Natural killer cell (primary cell): ENCODE data around the gene PKD2L1. TPM values are rescaled to one million over a fixed set of nuclear protein-coding genes. Genes with fewer than 3 reads are reported as not detected.
"Not testable (repeated sequence)": the region's sequence is repeated elsewhere in the genome, so short reads cannot be mapped to it uniquely, and the experiment has no call there.

Experiments
- ATAC-seq, 3 donors: fragments of 150-1000 bp in 2 of 3; fragments of 200-7000 bp in 1 of 3; cut with Tn5 transposase; 1 replicate in 1 of 3; 2 replicates in 2 of 3; pipeline ENCODE4 v1.10.0; 2021; ENCODE audit warnings: mild to moderate bottlenecking in 2 of 3, moderate library complexity in 2 of 3
- DNase-seq, 2 donors: peaks; one replicate each; pipeline versions ENCODE4 v3.0.0 to v3.0.0-alpha.2; 2013 to 2021; ENCODE audit warnings: mixed read lengths in 1 of 2
- H3K27ac ChIP-seq: one replicate; pipeline ENCODE4 v1.5.1; 2013; ENCODE audit warnings: mild to moderate bottlenecking, low read length
- H3K27me3 ChIP-seq: one replicate; pipeline ENCODE4 v1.6.1; 2013; ENCODE audit warnings: low read length; ENCODE audit not compliant: control insufficient read depth, insufficient read depth
- H3K36me3 ChIP-seq: one replicate; pipeline ENCODE4 v1.6.1; 2013; ENCODE audit warnings: low read length; ENCODE audit not compliant: control insufficient read depth, insufficient read depth
- H3K4me1 ChIP-seq: one replicate; pipeline ENCODE4 v1.6.1; 2013; ENCODE audit warnings: low read length; ENCODE audit not compliant: control insufficient read depth, insufficient read depth
- H3K4me3 ChIP-seq: one replicate; pipeline ENCODE4 v1.5.1; 2013; ENCODE audit warnings: low read length
- H3K9me3 ChIP-seq: one replicate; pipeline ENCODE4 v1.6.1; 2013; ENCODE audit warnings: low read length; ENCODE audit not compliant: control insufficient read depth, insufficient read depth
- H3K27ac Mint-ChIP-seq, 2 donors: one replicate each; pipeline ENCODE4 v1.8.0; 2022; ENCODE audit warnings: mild to moderate bottlenecking in 2 of 2, mixed read lengths in 2 of 2, moderate library complexity in 1 of 2
- H3K27me3 Mint-ChIP-seq, 2 donors: one replicate each; pipeline ENCODE4 v1.8.0; 2022; ENCODE audit warnings: low read depth in 2 of 2, mixed read lengths in 2 of 2
- H3K36me3 Mint-ChIP-seq: one replicate; pipeline ENCODE4 v1.8.0; 2022; ENCODE audit warnings: mixed read lengths
- H3K4me1 Mint-ChIP-seq, 2 donors: one replicate each; pipeline ENCODE4 v1.8.0; 2022; ENCODE audit warnings: mixed read lengths in 2 of 2
- H3K4me3 Mint-ChIP-seq: one replicate; pipeline ENCODE4 v1.8.0; 2022; ENCODE audit warnings: mild to moderate bottlenecking, moderate library complexity, mixed read lengths
- H3K9me3 Mint-ChIP-seq, 2 donors: one replicate each; pipeline ENCODE4 v1.8.0; 2022; ENCODE audit warnings: mixed read lengths in 2 of 2
- CTCF ChIP-seq: fragments of 200-600 bp; IDR thresholded peaks from one replicate; pipeline ENCODE4 v1.8.0; 2022; ENCODE audit warnings: antibody characterized with exemption
- whole genome bisulfite sequencing: methylation state at CpG from one replicate; pipeline ENCODE4 v1.1.7; 2013; ENCODE audit warnings: missing lambda C conversion rate; ENCODE audit not compliant: insufficient coverage; 5-methylcytosine and 5-hydroxymethylcytosine counted together
- intact Hi-C: fragments of 100-400 bp; cut with micrococcal nuclease; formaldehyde crosslinking; loops from one replicate; pipeline ENCODE4 v1.14.2; 2022
- total RNA-seq, 4 donors: library from RNA; stranded (reverse); fragments of 120-200 nt in 1 of 4; gene quantifications; one replicate each; pipeline versions ENCODE4 v1.2.3 to v1.2.4, GENCODE V29; 2013 to 2022

The PKD2L1 gene
- total RNA-seq, 3 donors from 2014 or later (not counting 1 experiment from before 2014, with no cell fraction given) = not detected

GRCh38 chr10:100286051-100287033 lies 43.7 kb downstream of the PKD2L1 start, which contains the start of gene BLOC1S2:
TSS of gene BLOC1S2 (minus strand) at chr10:100286680. CDS start at chr10:100286659, 21 bp downstream.
- H3K9me3 ChIP-seq = no peaks in the 10 kb centered on the region
- H3K27ac ChIP-seq = peak within 1 kb of the TSS; percentile 88
- H3K27me3 ChIP-seq = no peaks in the 10 kb centered on the region
- peak within 1 kb of the TSS; percentile 95 for H3K4me3 ChIP-seq
- under 1% methylated on average over 63 of the region's 63 CpGs for WGBS
- DNase-seq (peak; percentile 87 to 91), ATAC-seq (peak; percentile 89 to 95 (median 94))
- peaks cover 10% of the 10 kb centered on the region for H3K36me3 ChIP-seq
- no peak for TF ChIP-seq CTCF
- Mint-ChIP-seq H3K4me3 (peak within 1 kb of the TSS; percentile 97), H3K36me3 (no peaks in the 10 kb centered on the region), H3K9me3 (no peaks in the 10 kb centered on the region), H3K4me1 (peaks cover 17 to 28% of the 10 kb centered on the region in 2 donors), H3K27ac (peak within 1 kb of the TSS; percentile 91 to 98), H3K27me3 (no peaks in the 10 kb centered on the region)
- peaks cover 33% of the 10 kb centered on the region for H3K4me1 ChIP-seq
- intact Hi-C loops = no loop called here

DNA sequence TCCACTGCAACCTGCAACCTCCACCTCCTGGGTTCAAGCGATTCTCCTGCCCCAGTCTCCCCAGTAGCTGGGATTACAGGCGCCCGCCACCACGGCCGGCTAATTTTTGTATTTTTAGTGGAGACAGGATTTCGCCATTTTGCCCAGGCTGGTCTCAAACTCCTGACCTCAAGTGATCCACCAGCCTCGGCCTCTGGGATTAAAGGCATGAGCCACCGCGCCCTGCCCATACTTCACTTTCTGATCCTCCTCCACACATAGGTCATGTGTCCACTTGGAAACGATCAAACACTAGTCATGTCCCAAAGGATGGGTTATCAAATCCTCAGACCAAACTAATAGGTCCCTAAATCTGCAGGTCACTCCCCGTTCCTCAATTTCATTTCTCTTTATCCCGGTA lies 44.7 kb downstream of the PKD2L1 start:
- not testable (repeated sequence) for H3K9me3 ChIP-seq

GRCh38 chr10:100282907-100283306 lies 47.1 kb downstream of the PKD2L1 start:
- H3K36me3 Mint-ChIP-seq = no peaks in the 10 kb centered on the region
- Histone ChIP-seq H3K4me3 (no peak overlapping the region), H3K4me1 (peaks cover 29% of the 10 kb centered on the region), H3K36me3 (peaks cover 34% of the 10 kb centered on the region), H3K27ac (no peak overlapping the region), H3K27me3 (no peaks in the 10 kb centered on the region), H3K9me3 (no peaks in the 10 kb centered on the region)
- intact Hi-C loops = no loop called here
- no peak for TF ChIP-seq CTCF
- no peak overlapping the region for H3K4me3 Mint-ChIP-seq
- ATAC-seq (no peak), DNase-seq (no peak)
- 95% methylated on average over 3 of the region's 3 CpGs for WGBS
- peaks cover 17 to 28% of the 10 kb centered on the region in 2 donors for H3K4me1 Mint-ChIP-seq
- no peaks in the 10 kb centered on the region for H3K9me3 Mint-ChIP-seq
- no peaks in the 10 kb centered on the region for H3K27me3 Mint-ChIP-seq
- no peak overlapping the region for H3K27ac Mint-ChIP-seq

More for the DNA sequence above, 44.7 kb downstream of the PKD2L1 start:
- H3K4me3 Mint-ChIP-seq = peak overlapping the region; percentile 97
- H3K4me1 ChIP-seq = peaks cover 30% of the 10 kb centered on the region
- ATAC-seq, H3K36me3 Mint-ChIP-seq, H3K9me3 Mint-ChIP-seq, DNase-seq, intact Hi-C loops, H3K27me3 ChIP-seq, H3K27ac ChIP-seq, H3K27me3 Mint-ChIP-seq: not testable (repeated sequence)
- WGBS = 90% methylated on average over 11 of the region's 12 CpGs
- peak overlapping the region; percentile 95 for H3K4me3 ChIP-seq
- peaks cover 17 to 28% of the 10 kb centered on the region in 2 donors for H3K4me1 Mint-ChIP-seq
- peaks cover 18% of the 10 kb centered on the region for H3K36me3 ChIP-seq
- peak overlapping the region; percentile 91 to 98 for H3K27ac Mint-ChIP-seq

DNA sequence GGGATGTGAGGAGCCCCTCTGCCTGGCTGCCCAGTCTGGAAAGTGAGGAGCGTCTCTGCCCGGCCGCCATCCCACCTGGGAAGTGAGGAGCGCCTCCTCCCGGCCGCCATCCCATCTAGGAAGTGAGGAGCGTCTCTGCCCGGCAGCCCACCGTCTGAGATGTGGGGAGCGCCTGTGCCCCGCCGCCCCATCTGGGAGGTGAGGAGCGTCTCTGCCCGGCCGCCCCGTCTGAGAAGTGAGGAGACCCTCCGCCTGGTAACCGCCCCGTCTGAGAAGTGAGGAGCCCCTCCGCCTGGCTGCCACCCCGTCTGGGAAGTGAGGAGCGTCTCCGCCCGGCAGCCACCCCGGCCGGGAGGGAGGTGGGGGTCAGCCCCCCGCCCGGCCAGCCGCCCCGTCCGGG lies 53.1 kb downstream of the PKD2L1 start:
- H3K27me3 ChIP-seq, ATAC-seq, H3K36me3 Mint-ChIP-seq, H3K27ac ChIP-seq, H3K4me1 Mint-ChIP-seq, H3K4me3 ChIP-seq, H3K9me3 Mint-ChIP-seq, H3K27me3 Mint-ChIP-seq, H3K4me3 Mint-ChIP-seq, H3K27ac Mint-ChIP-seq, DNase-seq, H3K9me3 ChIP-seq, H3K4me1 ChIP-seq, intact Hi-C loops: not testable (repeated sequence)
- peaks cover 32% of the 10 kb centered on the region for H3K36me3 ChIP-seq
- WGBS = 98% methylated on average over 12 of the region's 31 CpGs
